MG63 (cell line): ENCODE data around the gene MAP9. TPM values are rescaled to one million over a fixed set of nuclear protein-coding genes. Genes with fewer than 3 reads are reported as not detected.

Source experiments
- DNase-seq: peaks from one replicate; pipeline ENCODE4 v3.0.0-alpha.2; 2020
- H3K27me3 ChIP-seq: fragments of 250-450 bp; sonication (Bioruptor Pico); 2 replicates; pipeline ENCODE4 v1.5.1; 2020; ENCODE audit warnings: mild to moderate bottlenecking, moderate library complexity
- H3K36me3 ChIP-seq: fragments of 250-450 bp; sonication (Bioruptor Pico); 2 replicates; pipeline ENCODE4 v1.5.1; 2020; ENCODE audit warnings: mild to moderate bottlenecking, moderate library complexity
- H3K4me3 ChIP-seq: fragments of 250-450 bp; sonication (Bioruptor Pico); 2 replicates; pipeline ENCODE4 v1.5.1; 2020; ENCODE audit warnings: mild to moderate bottlenecking, moderate library complexity
- H3K9me3 ChIP-seq: fragments of 250-450 bp; sonication (Bioruptor Pico); 2 replicates; pipeline ENCODE4 v1.5.1; 2020; ENCODE audit warnings: mild to moderate bottlenecking, moderate library complexity
- total RNA-seq: library from RNA; depleted of rRNA; stranded (reverse); fragments of >200 nt; shearing (Covaris generic); gene quantifications from 2 replicates; pipeline ENCODE4 v1.2.3, GENCODE V29; 2014; ENCODE audit warnings: low replicate concordance; rRNA removed

Gene MAP9
- total RNA-seq, 1 experiment from 2014 or later: 4.3 TPM

DNA sequence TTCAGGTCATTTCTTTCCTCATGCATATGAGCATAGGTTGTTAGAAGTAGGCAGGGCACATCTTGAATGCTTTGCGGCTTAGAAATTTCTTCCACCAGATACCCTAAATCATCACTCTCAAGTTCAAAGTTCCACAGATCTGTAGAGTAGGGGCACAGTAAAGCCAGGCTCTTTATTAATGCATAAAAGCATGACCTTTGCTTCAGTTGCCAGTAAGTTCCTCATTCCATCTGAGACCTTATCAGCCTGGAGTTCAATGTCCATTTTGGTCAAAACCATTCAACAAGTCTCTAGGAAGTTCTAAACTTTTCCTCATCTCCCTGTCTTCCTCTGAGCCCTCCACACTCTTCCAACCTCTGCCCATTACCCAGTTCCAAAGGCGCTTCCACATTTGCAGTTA lies 77.7 kb downstream of the MAP9 start:
- Histone ChIP-seq H3K9me3 (no peaks in the 10 kb centered on the region), H3K27me3 (no peaks in the 10 kb centered on the region), H3K36me3 (no peaks in the 10 kb centered on the region), H3K4me3 (no peak overlapping the region)
- no peak for DNase-seq

Other genes with a start within 250 kb of the MAP9 start
- not detected in 2 replicates for gene NPY2R, start 168.3 kb downstream of the MAP9 start, total RNA-seq